Glomerular endothelial cell (primary cell): ENCODE results near the gene SMARCC2. TPM values are rescaled to one million over a fixed set of nuclear protein-coding genes. Genes with fewer than 3 reads are reported as not detected.

Experiments used
- DNase-seq: peaks from one replicate; pipeline ENCODE4 v3.0.0-alpha.2; 2011; ENCODE audit warnings: low read depth, low spot score; ENCODE audit errors: extremely low read depth
- total RNA-seq: library from RNA; depleted of rRNA; stranded (reverse); fragments of >200 nt; gene quantifications from 2 replicates; pipeline ENCODE4 v1.2.3, GENCODE V29; 2015

The SMARCC2 gene
- total RNA-seq, 1 donor from 2014 or later = 78.9 TPM

- DNase-seq = no peak
These were observed 36.3 kb downstream of the SMARCC2 start for GRCh38 chr12:56152756-56153677.

- DNase-seq = no peak
These were observed 37.0 kb downstream of the SMARCC2 start, which contains the start of gene MYL6B for GRCh38 chr12:56152132-56152755. TSS of gene MYL6B (plus strand) at chr12:56152587. CDS start at chr12:56153919, 1,332 bp downstream.

GRCh38 chr12:56151672-56152131 is 37.6 kb downstream of the SMARCC2 start:
- DNase-seq = no peak

GRCh38 chr12:56150563-56150962 is 38.7 kb downstream of the SMARCC2 start:
- DNase-seq = no peak

GRCh38 chr12:56146492-56147460 is 42.5 kb downstream of the SMARCC2 start:
- no peak for DNase-seq

- DNase-seq = no peak
These were observed 44.1 kb downstream of the SMARCC2 start for GRCh38 chr12:56145217-56145616.

GRCh38 chr12:56143870-56144269 is 45.4 kb downstream of the SMARCC2 start:
- no peak for DNase-seq

- no peak for DNase-seq
These were observed 46.1 kb downstream of the SMARCC2 start for GRCh38 chr12:56143217-56143616.

GRCh38 chr12:56141946-56142784 is 47.1 kb downstream of the SMARCC2 start:
- no peak for DNase-seq

GRCh38 chr12:56137853-56138571 is 51.3 kb downstream of the SMARCC2 start:
- DNase-seq = no peak

GRCh38 chr12:56134897-56135296 is 54.4 kb downstream of the SMARCC2 start:
- no peak for DNase-seq

GRCh38 chr12:56130876-56131275 is 58.4 kb downstream of the SMARCC2 start:
- no peak for DNase-seq

GRCh38 chr12:56129942-56130495 is 59.3 kb downstream of the SMARCC2 start:
- no peak for DNase-seq

- no peak for DNase-seq
These were observed 59.9 kb downstream of the SMARCC2 start for GRCh38 chr12:56129206-56129941.

GRCh38 chr12:56128670-56129205 is 60.5 kb downstream of the SMARCC2 start:
- no peak for DNase-seq

GRCh38 chr12:56127888-56128669 is 61.2 kb downstream of the SMARCC2 start, which contains the start of gene ESYT1:
TSS of gene ESYT1 (plus strand) at chr12:56128267. CDS start at chr12:56128320, 53 bp downstream.
- peak; percentile 99 for DNase-seq

GRCh38 chr12:56127485-56127887 is 61.8 kb downstream of the SMARCC2 start:
- no peak for DNase-seq
